ENCODE measurements around the gene PARP14. TPM values are rescaled to one million over a fixed set of nuclear protein-coding genes. Genes with fewer than 3 reads are reported as not detected.

The PARP14 gene
- total RNA-seq, 4 donors from 2014 or later = 35.9 to 211 (median 56.7) TPM

- Histone ChIP-seq H3K36me3 (no peaks in the 10 kb centered on the region), H3K4me3 (no peak overlapping the region), H3K27me3 (peaks cover 4% of the 10 kb centered on the region), H3K27ac (no peak overlapping the region), H3K9me3 (no peaks in the 10 kb centered on the region), H3K4me1 (no peaks in the 10 kb centered on the region)
- TF ChIP-seq POLR2A (IDR thresholded peaks at IDR 0.05) (no peak), CTCF (IDR thresholded peaks at IDR 0.05) (no peak), POLR2AphosphoS5 (IDR thresholded peaks at IDR 0.05) (no peak), EP300 (IDR thresholded peaks at IDR 0.05; ENCODE audit: low read depth) (no peak)
- intact Hi-C loops (cut with DNase I; ENCODE audit: low total_unique reads) (no loop called here), in situ Hi-C loops (cut with MboI; ENCODE audit: low pct_ligation_motif_present in 1 of 4, low pct_unique_long_range_greater_than_20kb in 1 of 4, low sequenced_read_pairs in 3 of 4) (no loop called here)
- WGBS, 2 donors (ENCODE audit: low coverage in 1 of 2) = 78 to 79% methylated on average over 7 to 14 of the region's 14 CpGs
- DNase-seq = no peak
Measured at GRCh38 chr3:122660297-122660974, 20.2 kb upstream of the PARP14 start.

DNA sequence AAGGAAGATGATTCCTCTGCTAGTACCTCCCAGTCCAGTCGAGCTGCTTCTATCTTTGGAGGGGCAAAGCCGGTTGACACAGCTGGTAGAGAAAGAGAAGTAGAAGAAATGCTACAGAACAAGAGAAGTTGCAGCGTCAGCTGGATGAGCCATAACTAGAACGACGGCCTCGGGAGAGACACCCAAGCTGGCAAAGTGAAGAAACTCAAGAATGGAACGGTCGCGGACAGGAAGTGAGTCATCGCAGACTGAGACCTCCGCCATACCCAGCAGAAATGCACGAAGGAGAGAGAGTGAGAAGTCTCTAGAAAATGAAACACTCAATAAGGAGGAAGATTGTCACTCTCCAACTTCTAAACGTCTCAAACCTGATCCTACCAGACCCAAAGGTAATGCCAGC, 19.0 kb upstream of the PARP14 start:
- intact Hi-C loops (cut with DNase I; ENCODE audit: low total_unique reads) (no loop called here), in situ Hi-C loops (cut with MboI; ENCODE audit: low pct_ligation_motif_present in 1 of 4, low pct_unique_long_range_greater_than_20kb in 1 of 4, low sequenced_read_pairs in 3 of 4) (no loop called here)
- H3K27me3 ChIP-seq = peaks cover 4% of the 10 kb centered on the region
- H3K4me3 ChIP-seq = no peak overlapping the region
- no peaks in the 10 kb centered on the region for H3K4me1 ChIP-seq
- TF ChIP-seq CTCF (IDR thresholded peaks at IDR 0.05) (no peak), POLR2AphosphoS5 (IDR thresholded peaks at IDR 0.05) (no peak), POLR2A (IDR thresholded peaks at IDR 0.05) (no peak), EP300 (IDR thresholded peaks at IDR 0.05; ENCODE audit: low read depth) (no peak)
- 65% methylated on average over 11 to 13 of the region's 13 CpGs for WGBS, 2 donors (ENCODE audit: low coverage in 1 of 2)
- no peaks in the 10 kb centered on the region for H3K36me3 ChIP-seq
- no peaks in the 10 kb centered on the region for H3K9me3 ChIP-seq
- H3K27ac ChIP-seq = no peak overlapping the region
- DNase-seq = no peak

- 70 to 73% methylated on average over 2 of the region's 2 CpGs for WGBS, 2 donors (ENCODE audit: low coverage in 1 of 2)
- intact Hi-C loops (cut with DNase I; ENCODE audit: low total_unique reads) = no loop called here
- no peak for TF ChIP-seq POLR2A (IDR thresholded peaks at IDR 0.05)
- no peak for TF ChIP-seq EP300 (IDR thresholded peaks at IDR 0.05; ENCODE audit: low read depth)
Measured at GRCh38 chr3:122662505-122662904, 18.1 kb upstream of the PARP14 start.

GRCh38 chr3:122665226-122665786, 15.3 kb upstream of the PARP14 start:
- DNase-seq = no peak
- intact Hi-C loops (cut with DNase I; ENCODE audit: low total_unique reads) (no loop called here), in situ Hi-C loops (cut with MboI; ENCODE audit: low pct_ligation_motif_present in 1 of 4, low pct_unique_long_range_greater_than_20kb in 1 of 4, low sequenced_read_pairs in 3 of 4) (no loop called here)
- Histone ChIP-seq H3K27me3 (no peaks in the 10 kb centered on the region), H3K4me3 (no peak overlapping the region), H3K9me3 (no peaks in the 10 kb centered on the region), H3K4me1 (no peaks in the 10 kb centered on the region), H3K27ac (no peak overlapping the region), H3K36me3 (no peaks in the 10 kb centered on the region)
- no peak for TF ChIP-seq CTCF (IDR thresholded peaks at IDR 0.05)
- no peak for TF ChIP-seq EP300 (IDR thresholded peaks at IDR 0.05; ENCODE audit: low read depth)
- TF ChIP-seq POLR2AphosphoS5 (IDR thresholded peaks at IDR 0.05) = no peak
- TF ChIP-seq POLR2A (IDR thresholded peaks at IDR 0.05) = no peak
- 58 to 86% methylated on average over 4 of the region's 4 CpGs for WGBS, 2 donors (ENCODE audit: low coverage in 1 of 2)

More at GRCh38 chr3:122662505-122662904, 18.1 kb upstream of the PARP14 start:
- DNase-seq = no peak
- no peak overlapping the region for H3K4me3 ChIP-seq
- H3K4me1 ChIP-seq = no peaks in the 10 kb centered on the region
- H3K27ac ChIP-seq = no peak overlapping the region
- H3K36me3 ChIP-seq = no peaks in the 10 kb centered on the region
- in situ Hi-C loops (cut with MboI; ENCODE audit: low pct_ligation_motif_present in 1 of 4, low pct_unique_long_range_greater_than_20kb in 1 of 4, low sequenced_read_pairs in 3 of 4) = no loop called here
- H3K9me3 ChIP-seq = no peaks in the 10 kb centered on the region
- H3K27me3 ChIP-seq = peaks cover 4% of the 10 kb centered on the region

All from transverse colon (tissue), 4 donors.